Adipose tissue (tissue), 3 donors: ENCODE measurements around the gene GSTA5. TPM values are rescaled to one million over a fixed set of nuclear protein-coding genes. Genes with fewer than 3 reads are reported as not detected.
"Not testable (repeated sequence)": the region's sequence is repeated elsewhere in the genome, so short reads cannot be mapped to it uniquely, and the experiment has no call there.

ENCODE experiments used
- H3K27ac ChIP-seq: one replicate; pipeline ENCODE4 v1.5.1; 2013; ENCODE audit warnings: low read depth, low read length
- WGBS, 3 donors: extraction: QIAGEN DNeasy Blood & Tissue Kit; methylation state at CpG; one replicate each; pipeline ENCODE4 v1.1.7; 2013; 5-methylcytosine and 5-hydroxymethylcytosine counted together
- polyA plus RNA-seq, 3 donors: library from polyadenylated mRNA; stranded (reverse); fragments of 200-250 nt; gene quantifications; one replicate each; pipeline ENCODE4 v1.2.3, GENCODE V29; 2013
- donor health status: healthy with polysubstance abuse.
- donor health status: Bipolar disorder and iron deficiency.
- donor health status: healthy.

GSTA5 gene
- polyA plus RNA-seq, 3 donors: not detected

- H3K27ac ChIP-seq: no peak overlapping the region
- WGBS, 3 donors: 61 to 88% (median 81%) methylated on average over 1 of the region's 1 CpG
Measured at GRCh38 chr6:52802806-52803205, 37.8 kb downstream of the GSTA5 start.

- WGBS, 3 donors: 50 to 91% (median 90%) methylated on average over 2 of the region's 2 CpGs
- H3K27ac ChIP-seq: no peak overlapping the region
Measured at GRCh38 chr6:52801188-52801841, 39.3 kb downstream of the GSTA5 start.

GRCh38 chr6:52799272-52799671 lies 41.3 kb downstream of the GSTA5 start:
- WGBS, 3 donors: 77 to 97% (median 87%) methylated on average over 1 of the region's 1 CpG
- not testable (repeated sequence) for H3K27ac ChIP-seq

DNA sequence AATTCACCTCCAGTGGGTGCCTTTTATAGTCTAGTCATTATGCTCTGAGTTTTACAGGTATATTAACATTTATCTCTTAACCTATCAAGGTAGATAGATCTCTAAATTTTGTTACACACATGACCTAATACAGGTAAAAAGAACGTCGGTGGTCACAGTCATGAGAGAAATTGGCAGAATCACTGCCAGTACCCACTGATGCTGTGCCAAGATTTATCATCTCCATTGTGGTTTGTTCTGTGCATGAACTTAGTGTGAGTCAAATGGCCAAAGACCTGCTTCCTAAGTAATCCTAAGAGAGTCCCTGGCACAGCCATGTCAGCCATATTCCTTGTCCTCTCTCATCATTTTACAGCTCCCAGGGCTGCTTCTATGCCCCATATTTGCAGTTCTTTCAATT lies 46.2 kb downstream of the GSTA5 start:
- WGBS, 3 donors: 79 to 87% (median 85%) methylated on average over 2 of the region's 2 CpGs
- not testable (repeated sequence) for H3K27ac ChIP-seq

GRCh38 chr6:52790861-52791260 lies 49.8 kb downstream of the GSTA5 start:
- WGBS, 3 donors: 0% methylated on average over 1 of the region's 1 CpG
- no peak overlapping the region for H3K27ac ChIP-seq

DNA sequence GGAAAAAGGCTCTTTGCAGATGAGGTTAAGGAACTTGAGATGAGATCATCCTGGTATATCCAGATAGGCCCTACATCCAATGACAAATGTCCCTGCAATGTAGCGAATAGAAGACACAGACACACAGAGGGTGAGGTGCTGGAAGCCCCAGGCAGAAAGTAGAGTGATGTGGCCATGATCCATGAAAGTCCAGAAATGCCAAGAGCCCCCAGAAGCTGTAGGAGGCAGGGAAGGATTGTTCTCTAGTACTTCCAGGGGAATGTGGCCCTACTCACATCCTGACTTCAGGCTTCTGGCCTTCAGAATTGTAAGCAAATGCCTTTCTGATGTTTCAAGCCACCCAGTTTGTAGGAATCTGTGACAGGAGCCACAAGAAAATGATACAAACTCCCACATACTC lies 51.0 kb downstream of the GSTA5 start:
- WGBS, 3 donors: 88 to 98% (median 94%) methylated on average over 1 of the region's 1 CpG
- not testable (repeated sequence) for H3K27ac ChIP-seq

DNA sequence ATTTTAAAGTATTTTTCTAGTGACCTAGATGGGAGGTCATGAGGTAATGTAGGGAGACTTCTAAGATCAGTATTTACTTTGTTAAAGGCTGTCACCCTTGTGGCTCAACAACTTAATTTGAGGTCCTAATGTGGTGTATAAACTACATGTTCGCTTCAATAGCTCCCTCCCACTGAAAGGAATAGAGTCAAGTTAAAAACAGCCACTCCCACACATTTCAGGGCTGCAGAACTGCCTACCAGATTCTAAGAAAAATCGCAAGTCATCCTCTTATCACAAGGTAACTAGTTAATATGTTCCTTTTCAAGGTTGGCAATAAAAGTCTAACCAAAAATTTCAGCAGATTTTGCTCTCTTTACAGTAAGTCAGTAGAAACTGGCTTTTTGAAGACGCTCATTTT lies 52.1 kb downstream of the GSTA5 start:
- no peak overlapping the region for H3K27ac ChIP-seq
- WGBS, 3 donors: 21 to 55% (median 52%) methylated on average over 3 of the region's 3 CpGs

DNA sequence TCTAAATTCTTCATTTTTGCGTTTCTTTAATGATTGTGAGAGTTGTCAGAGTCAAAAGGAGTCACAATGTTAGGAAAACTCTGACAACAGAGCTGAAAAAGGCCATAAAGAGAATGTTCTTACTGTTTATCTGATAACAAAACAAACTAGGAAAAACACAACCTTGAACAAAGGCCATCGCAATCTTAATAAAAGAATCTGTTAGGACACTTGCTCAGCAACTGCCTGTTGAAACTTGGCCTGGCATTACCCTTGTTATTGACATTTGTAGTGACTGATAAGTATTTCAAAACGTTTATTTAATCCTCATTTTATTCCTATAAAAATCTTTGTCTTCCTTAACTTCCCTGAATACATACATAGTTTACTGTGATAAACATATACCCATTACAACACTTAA lies 52.7 kb downstream of the GSTA5 start:
- no peak overlapping the region for H3K27ac ChIP-seq
- WGBS, 3 donors: 22 to 62% (median 50%) methylated on average over 3 of the region's 3 CpGs

GRCh38 chr6:52786249-52786956 lies 54.2 kb downstream of the GSTA5 start:
- H3K27ac ChIP-seq: no peak overlapping the region
- 93 to 94% (median 94%) methylated on average over 22 to 24 of the region's 24 CpGs for WGBS, 3 donors

DNA sequence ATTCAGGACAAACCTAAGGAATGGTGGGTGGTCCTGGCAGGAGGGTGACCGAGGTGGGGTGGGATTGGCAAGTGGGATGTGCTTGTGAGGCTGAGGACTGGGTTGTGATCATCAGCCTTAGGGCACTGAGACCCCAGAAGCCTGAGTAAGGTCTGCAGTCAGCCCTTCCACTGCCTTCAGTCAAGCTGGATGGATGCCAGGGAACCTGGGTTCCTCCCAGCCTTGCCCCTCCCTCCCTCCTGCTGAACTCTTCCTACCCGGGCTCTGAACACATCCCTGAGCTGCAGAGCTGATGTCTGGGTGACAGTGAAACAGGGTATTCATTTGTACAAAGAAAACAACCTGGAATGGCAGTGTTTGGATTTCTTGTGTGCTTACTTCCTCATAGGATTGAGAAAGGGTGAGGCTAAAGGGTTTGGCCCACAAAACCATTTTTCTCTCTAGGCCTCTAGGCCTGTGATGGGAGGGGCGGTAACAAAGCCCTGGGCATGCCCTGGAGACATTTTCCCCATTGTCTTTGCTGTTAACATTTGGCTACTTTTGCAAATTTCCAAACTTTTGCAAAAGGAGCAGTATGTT lies 57.8 kb downstream of the GSTA5 start:
- WGBS, 3 donors: 30 to 49% (median 30%) methylated on average over 3 of the region's 3 CpGs
- not testable (repeated sequence) for H3K27ac ChIP-seq

DNA sequence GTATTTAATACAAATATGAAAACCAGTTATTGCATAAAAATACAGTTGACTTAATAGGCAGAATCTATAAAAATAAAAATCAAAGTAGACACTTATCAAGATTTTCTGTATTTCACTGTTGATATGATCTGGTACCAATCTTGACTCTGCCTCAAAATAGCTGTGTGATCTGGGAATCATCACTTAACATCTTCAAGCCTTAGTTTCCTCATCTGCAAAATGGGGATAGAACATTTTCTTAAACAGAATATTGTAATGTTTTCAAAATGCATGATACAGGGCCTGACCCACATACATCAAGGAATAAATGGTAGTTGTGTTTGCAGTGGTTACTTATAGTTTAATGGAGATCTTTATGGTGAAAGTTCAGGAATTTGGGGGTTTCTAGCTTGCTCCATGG lies 58.4 kb downstream of the GSTA5 start:
- H3K27ac ChIP-seq: not testable (repeated sequence)

Other genes with a start within 250 kb of the GSTA5 start
- 10 to 100 TPM; 16.9 to 26.2 (median 24.1) TPM for gene TMEM14A, start 169.7 kb downstream of the GSTA5 start, polyA plus RNA-seq
- gene GSTA2, start 77.3 kb downstream of the GSTA5 start, polyA plus RNA-seq: 10 to 100 TPM in 1 of 3 donors, under 1 TPM in 2; 0.16 to 85.8 (median 0.22) TPM
- 10 to 100 TPM in 2 of 3 donors, 1 to 10 TPM in 1; 1.7 to 30.0 (median 12.7) TPM for gene GSTA1, start 37.0 kb downstream of the GSTA5 start, polyA plus RNA-seq
- gene GSTA3, start 68.9 kb upstream of the GSTA5 start, polyA plus RNA-seq: under 1 TPM in 1 of 3 donors, not detected in 2; 0.45 TPM
- gene GSTA4, start 154.5 kb upstream of the GSTA5 start, polyA plus RNA-seq: 10 to 100 TPM; 18.1 to 45.1 (median 19.5) TPM
- 1 to 10 TPM; 2.6 to 7.8 (median 4.0) TPM for gene CILK1, start 221.0 kb upstream of the GSTA5 start, polyA plus RNA-seq
- 10 to 100 TPM; 37.9 to 74.0 (median 38.7) TPM for gene FBXO9, start 224.6 kb upstream of the GSTA5 start, polyA plus RNA-seq